ENCODE measurements around the gene ANHX. TPM values are rescaled to one million over a fixed set of nuclear protein-coding genes. Genes with fewer than 3 reads are reported as not detected.

Gene ANHX
- total and polyA plus RNA-seq, 2 of the 8 experiments (the other 6 are each of a cell fraction or from before 2014, with no cell fraction given) = not detected

DNA sequence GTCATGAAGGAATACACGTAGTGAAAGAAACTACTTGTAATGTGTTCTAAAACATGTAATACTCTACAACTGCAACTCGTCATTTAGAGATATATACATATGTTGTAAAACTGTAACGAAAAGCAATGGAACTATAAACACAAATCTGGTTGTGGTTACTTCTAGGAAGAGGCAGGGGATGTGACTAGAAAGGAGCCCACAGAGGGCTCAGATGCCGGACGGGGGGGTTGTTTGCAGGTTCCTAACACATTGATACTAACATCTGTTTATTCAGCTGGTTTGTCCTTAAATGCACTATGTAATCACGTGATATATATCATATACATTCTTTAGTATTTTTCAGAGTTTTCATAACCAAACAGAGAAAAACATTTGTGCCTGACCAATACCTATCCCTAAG lies 16.1 kb upstream of the ANHX start:
- ChIA-PET POLR2A (ENCODE audit: partially characterized antibody) (no interaction called here), CTCF (ENCODE audit: partially characterized antibody) (no interaction called here)
- no peaks in the 10 kb centered on the region for H3K23me2 ChIP-seq (ENCODE audit: low read depth, low read length)
- H3K9ac ChIP-seq (replicated peaks in 1 of 4; ENCODE audit: extremely low read depth in 1 of 4, low read depth in 3 of 4, low read length in 3 of 4) = no peak overlapping the region
- no peak overlapping the region for H2BK5ac ChIP-seq (ENCODE audit: low read depth, low read length)
- H3K79me1 ChIP-seq (ENCODE audit: low read depth, low read length) = no peaks in the 10 kb centered on the region
- H2AFZ ChIP-seq (ENCODE audit: low read length) = no peak overlapping the region
- H3K18ac ChIP-seq (ENCODE audit: extremely low read depth, low read length) = no peak overlapping the region
- TF ChIP-seq, protein P1, sequence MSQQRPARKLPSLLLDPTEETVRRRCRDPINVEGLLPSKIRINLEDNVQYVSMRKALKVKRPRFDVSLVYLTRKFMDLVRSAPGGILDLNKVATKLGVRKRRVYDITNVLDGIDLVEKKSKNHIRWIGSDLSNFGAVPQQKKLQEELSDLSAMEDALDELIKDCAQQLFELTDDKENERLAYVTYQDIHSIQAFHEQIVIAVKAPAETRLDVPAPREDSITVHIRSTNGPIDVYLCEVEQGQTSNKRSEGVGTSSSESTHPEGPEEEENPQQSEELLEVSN (IDR thresholded peaks at IDR 0.05) = no peak
- TF ChIP-seq, protein P2, sequence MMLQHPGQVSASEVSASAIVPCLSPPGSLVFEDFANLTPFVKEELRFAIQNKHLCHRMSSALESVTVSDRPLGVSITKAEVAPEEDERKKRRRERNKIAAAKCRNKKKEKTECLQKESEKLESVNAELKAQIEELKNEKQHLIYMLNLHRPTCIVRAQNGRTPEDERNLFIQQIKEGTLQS (IDR thresholded peaks at IDR 0.05; ENCODE audit: insufficient read depth, low read depth, low read length) = no peak
- TF ChIP-seq GTF2F1 (IDR thresholded peaks at IDR 0.05; ENCODE audit: borderline replicate concordance, low read depth, low read length) (no peak), BRCA1 (IDR thresholded peaks at IDR 0.05; ENCODE audit: low read depth, low read length) (no peak)
- H3K4me1 ChIP-seq (replicated peaks in 1 of 4; ENCODE audit: control insufficient read depth in 3 of 4, insufficient read depth in 4 of 4, low read length in 3 of 4) = no peaks in the 10 kb centered on the region
- DNase-seq (ENCODE audit: low read depth in 1 of 2, low spot score in 2 of 2) = no peak
- H3K23ac ChIP-seq (ENCODE audit: insufficient read length) = no peak overlapping the region
- no peak overlapping the region for H2BK120ac ChIP-seq (replicated peaks; ENCODE audit: low read depth, low read length)
- no peak for FAIRE-seq
- no peak overlapping the region for H3K4me2 ChIP-seq (ENCODE audit: insufficient read depth in 1 of 2, low read depth in 2 of 2, low read length in 2 of 2)
- no peak overlapping the region for H4K5ac ChIP-seq (ENCODE audit: insufficient read length, low read depth, low read length)
- H3K27me3 ChIP-seq (replicated peaks in 1 of 4; ENCODE audit: control insufficient read depth in 3 of 4, extremely low read depth in 1 of 4, insufficient read depth in 3 of 4, low read length in 3 of 4) = no peaks in the 10 kb centered on the region
- H3K9me3 ChIP-seq (ENCODE audit: insufficient read depth in 2 of 2, low read depth in 1 of 2, low read length in 1 of 2) = peaks cover 21 to 31% of the 10 kb centered on the region in 2 experiments
- no peak overlapping the region for H2BK12ac ChIP-seq (ENCODE audit: low read depth, low read length)
- no peak overlapping the region for H3K14ac ChIP-seq (ENCODE audit: insufficient read length)
- no peak overlapping the region for H3K4ac ChIP-seq (replicated peaks; ENCODE audit: insufficient read length, low read depth, low read length)
- H4K8ac ChIP-seq (ENCODE audit: extremely low read depth, insufficient read depth, low read length) = no peak overlapping the region
- H4K20me1 ChIP-seq (replicated peaks in 1 of 2; ENCODE audit: control insufficient read depth in 1 of 2, insufficient read depth in 2 of 2, low read length in 2 of 2) = no peaks in the 10 kb centered on the region
- no peak overlapping the region for H3K27ac ChIP-seq (ENCODE audit: low read depth, low read length)
- H3K4me3 ChIP-seq (ENCODE audit: extremely low read depth in 1 of 4, insufficient read depth in 2 of 4, low read depth in 3 of 4, low read length in 4 of 4) = no peak overlapping the region
- H3K79me2 ChIP-seq (ENCODE audit: control insufficient read depth in 1 of 2, insufficient read depth in 2 of 2, low read length in 2 of 2) = no peaks in the 10 kb centered on the region
- no peak overlapping the region for H2BK20ac ChIP-seq (ENCODE audit: low read length)
- H2BK15ac ChIP-seq (ENCODE audit: low read length) = no peak overlapping the region
- H3K56ac ChIP-seq (replicated peaks; ENCODE audit: insufficient read length, low read depth, low read length) = no peak overlapping the region
- 74% methylated on average over 6 of the region's 6 CpGs; no CpG with 5 or more reads in 1 of the 2 experiments for WGBS, 2 experiments (ENCODE audit: extremely low coverage in 1 of 2, insufficient coverage in 1 of 2, insufficient read length in 1 of 2, insufficient replicate concordance in 2 of 2, low coverage in 1 of 2, low lambda C conversion rate in 2 of 2, missing lambda C conversion rate in 1 of 2)
- H4K91ac ChIP-seq (replicated peaks; ENCODE audit: insufficient read length, low read length) = no peak overlapping the region
- no peaks in the 10 kb centered on the region for H3K36me3 ChIP-seq (ENCODE audit: control insufficient read depth in 2 of 4, insufficient read depth in 4 of 4, low read length in 3 of 4)
- no peak overlapping the region for H2AK5ac ChIP-seq (ENCODE audit: low read depth, low read length)

Measured in H1 (cell line).